Lower leg skin (tissue), 4 donors: ENCODE measurements around the gene CDKAL1. TPM values are rescaled to one million over a fixed set of nuclear protein-coding genes. Genes with fewer than 3 reads are reported as not detected.

Experiments
- DNase-seq, 2 donors: peaks; one replicate each; pipeline ENCODE4 v3.0.0-alpha.2; 2019; ENCODE audit warnings: low spot score in 2 of 2
- H3K4me3 ChIP-seq: fragments of 200-600 bp; sonication (generic); 2 replicates; pipeline ENCODE4 v1.5.1; 2017; ENCODE audit warnings: mild to moderate bottlenecking, low read depth; ENCODE audit not compliant: poor library complexity, severe bottlenecking
- CTCF ChIP-seq, 3 donors: fragments of 450-650 bp; IDR thresholded peaks; one replicate each; pipeline ENCODE4 v1.5.1; 2016; ENCODE audit warnings: antibody characterized with exemption in 3 of 3, mild to moderate bottlenecking in 3 of 3, moderate library complexity in 2 of 3
- POLR2A ChIP-seq, 2 donors: fragments of 450-650 bp; IDR thresholded peaks; one replicate each; pipeline ENCODE4 v1.6.1; 2016 to 2017; ENCODE audit warnings: antibody characterized with exemption in 2 of 2, mild to moderate bottlenecking in 1 of 2, moderate library complexity in 1 of 2
- WGBS, 2 donors: methylation state at CpG; one replicate each; pipeline ENCODE4 v1.1.5; 2018; 5-methylcytosine and 5-hydroxymethylcytosine counted together
- intact Hi-C: fragments of 100-400 bp; cut with DNase I; formaldehyde crosslinking; loops from one replicate; pipeline ENCODE4 v1.15.0; 2023; ENCODE audit warnings: low total_unique reads
- total RNA-seq, 4 donors: library from RNA; depleted of rRNA; stranded (reverse); fragments of >200 nt; gene quantifications; one replicate each; pipeline ENCODE4 v1.1.0, GENCODE V29; 2016

Gene CDKAL1
- total RNA-seq, 4 donors from 2014 or later = 10.3 to 18.0 (median 11.6) TPM

- H3K4me3 ChIP-seq = no peak overlapping the region
- 94 to 96% methylated on average over 3 of the region's 3 CpGs for WGBS, 2 donors
- intact Hi-C loops = no loop called here
- no peak for DNase-seq
- TF ChIP-seq CTCF (IDR thresholded peaks at IDR 0.05) = no peak
- TF ChIP-seq POLR2A (IDR thresholded peaks at IDR 0.05) = no peak
Observed at GRCh38 chr6:21078497-21078896, 544.2 kb downstream of the CDKAL1 start.

GRCh38 chr6:21079468-21080048, 545.3 kb downstream of the CDKAL1 start:
- DNase-seq = no peak
- WGBS, 2 donors = 38 to 46% methylated on average over 2 of the region's 2 CpGs
- H3K4me3 ChIP-seq = no peak overlapping the region
- intact Hi-C loops = no loop called here
- TF ChIP-seq CTCF (IDR thresholded peaks at IDR 0.05) (no peak), POLR2A (IDR thresholded peaks at IDR 0.05) (no peak)

- H3K4me3 ChIP-seq = no peak overlapping the region
- DNase-seq = no peak
- intact Hi-C loops = no loop called here
- WGBS, 2 donors = 88 to 97% methylated on average over 3 of the region's 3 CpGs
- no peak for TF ChIP-seq CTCF (IDR thresholded peaks at IDR 0.05)
Observed at GRCh38 chr6:21080221-21080620, 546.0 kb downstream of the CDKAL1 start.

- no peak for TF ChIP-seq POLR2A (IDR thresholded peaks at IDR 0.05)
- no peak for TF ChIP-seq CTCF (IDR thresholded peaks at IDR 0.05)
- no peak overlapping the region for H3K4me3 ChIP-seq
- no peak for DNase-seq
- intact Hi-C loops = no loop called here
Observed at GRCh38 chr6:21082091-21082490, 547.8 kb downstream of the CDKAL1 start.

GRCh38 chr6:21083708-21084107, 549.5 kb downstream of the CDKAL1 start:
- no peak for TF ChIP-seq CTCF (IDR thresholded peaks at IDR 0.05)
- no peak for TF ChIP-seq POLR2A (IDR thresholded peaks at IDR 0.05)
- no peak overlapping the region for H3K4me3 ChIP-seq
- 79 to 94% methylated on average over 4 of the region's 4 CpGs for WGBS, 2 donors
- no peak for DNase-seq
- intact Hi-C loops = no loop called here

- intact Hi-C loops = no loop called here
- no peak for DNase-seq
- TF ChIP-seq CTCF (IDR thresholded peaks at IDR 0.05) (no peak), POLR2A (IDR thresholded peaks at IDR 0.05) (no peak)
- H3K4me3 ChIP-seq = no peak overlapping the region
- 29 to 30% methylated on average over 2 of the region's 2 CpGs for WGBS, 2 donors
Observed at GRCh38 chr6:21084656-21085055, 550.4 kb downstream of the CDKAL1 start.
